ENCODE results near the gene CENPB. TPM values are rescaled to one million over a fixed set of nuclear protein-coding genes. Genes with fewer than 3 reads are reported as not detected.

Gene CENPB
- total and polyA plus RNA-seq, 3 donors from 2014 or later, result 24.8 to 44.1 (median 32.2) TPM

DNA sequence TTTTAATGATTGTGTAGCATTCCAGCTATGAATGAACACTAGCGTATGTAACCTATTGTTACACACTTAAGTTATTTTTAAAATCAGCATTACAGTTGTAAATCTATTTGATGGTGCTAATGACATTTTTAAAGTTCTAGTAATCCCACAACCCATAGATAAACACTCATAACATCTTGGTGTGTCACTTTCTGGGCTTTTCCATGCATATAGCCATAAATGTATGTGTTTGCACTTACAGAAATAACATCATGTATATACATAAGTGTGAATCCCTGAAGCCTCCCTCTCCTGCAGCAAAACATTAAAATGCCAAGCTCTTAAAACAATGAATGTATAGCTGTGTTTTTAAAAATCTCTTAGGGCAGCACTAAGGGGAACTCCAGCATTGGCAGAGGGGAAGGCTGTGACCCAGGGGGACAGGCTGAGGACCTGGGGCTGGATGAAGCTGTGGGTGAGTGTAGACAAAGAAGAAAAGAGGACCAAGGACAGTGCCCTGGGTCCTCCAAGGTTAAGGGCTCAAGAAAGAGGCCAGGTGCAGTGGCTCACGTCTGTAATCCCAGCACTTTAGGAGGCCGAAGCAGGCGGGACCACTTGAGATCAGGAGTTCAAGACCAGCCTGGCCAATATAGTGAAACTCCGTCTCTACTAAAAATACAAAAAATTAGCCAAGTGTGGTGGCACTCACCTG lies 929 bp upstream of the CENPB start:
- TF ChIP-seq, protein P1, sequence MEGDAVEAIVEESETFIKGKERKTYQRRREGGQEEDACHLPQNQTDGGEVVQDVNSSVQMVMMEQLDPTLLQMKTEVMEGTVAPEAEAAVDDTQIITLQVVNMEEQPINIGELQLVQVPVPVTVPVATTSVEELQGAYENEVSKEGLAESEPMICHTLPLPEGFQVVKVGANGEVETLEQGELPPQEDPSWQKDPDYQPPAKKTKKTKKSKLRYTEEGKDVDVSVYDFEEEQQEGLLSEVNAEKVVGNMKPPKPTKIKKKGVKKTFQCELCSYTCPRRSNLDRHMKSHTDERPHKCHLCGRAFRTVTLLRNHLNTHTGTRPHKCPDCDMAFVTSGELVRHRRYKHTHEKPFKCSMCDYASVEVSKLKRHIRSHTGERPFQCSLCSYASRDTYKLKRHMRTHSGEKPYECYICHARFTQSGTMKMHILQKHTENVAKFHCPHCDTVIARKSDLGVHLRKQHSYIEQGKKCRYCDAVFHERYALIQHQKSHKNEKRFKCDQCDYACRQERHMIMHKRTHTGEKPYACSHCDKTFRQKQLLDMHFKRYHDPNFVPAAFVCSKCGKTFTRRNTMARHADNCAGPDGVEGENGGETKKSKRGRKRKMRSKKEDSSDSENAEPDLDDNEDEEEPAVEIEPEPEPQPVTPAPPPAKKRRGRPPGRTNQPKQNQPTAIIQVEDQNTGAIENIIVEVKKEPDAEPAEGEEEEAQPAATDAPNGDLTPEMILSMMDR (IDR thresholded peaks at IDR 0.05), result no peak
- TF ChIP-seq POLR2A (IDR thresholded peaks at IDR 0.05), result no peak
- 65 to 73% methylated on average over 5 of the region's 5 CpGs for WGBS, 2 donors
- H3K36me3 ChIP-seq (ENCODE audit: low read depth, missing control alignments), result no peaks in the 10 kb centered on the region
- H3K27me3 ChIP-seq, result no peaks in the 10 kb centered on the region
- no peak overlapping the region for H3K27ac ChIP-seq
- DNase-seq, result no peak
- H3K4me1 ChIP-seq, result peaks cover 29% of the 10 kb centered on the region
- H3K9me3 ChIP-seq, result no peaks in the 10 kb centered on the region
- H3K4me3 ChIP-seq, result peak overlapping the region in 1 of 2 donors; percentile 39
- intact Hi-C loops (cut with DNase I; ENCODE audit: low total_unique reads), result loop anchor here (2.0 kb wide), 1 partner anchor 33 kb away; the partner anchor contains the start of gene AP5S1

DNA sequence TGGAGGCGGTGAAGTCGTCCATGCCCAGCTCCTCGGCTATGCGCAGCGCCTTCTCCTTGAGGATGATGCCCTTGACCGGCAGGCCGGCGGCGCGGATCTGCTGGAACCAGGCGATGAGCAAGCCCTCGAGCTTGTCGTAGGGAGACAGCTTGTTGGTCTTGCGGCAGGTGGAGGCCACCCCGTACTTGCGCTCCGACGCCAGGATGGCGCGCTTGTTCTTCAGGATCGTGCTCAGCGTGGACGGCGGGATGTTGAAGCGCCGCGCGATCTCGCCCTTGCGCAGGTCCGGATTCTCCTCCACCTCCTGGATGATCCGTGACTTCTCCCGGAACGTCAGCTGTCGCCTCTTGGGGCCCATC lies 435 bp downstream of the CENPB start:
- H3K4me3 ChIP-seq, result peak overlapping the region; percentile 58 to 63
- no peaks in the 10 kb centered on the region for H3K27me3 ChIP-seq
- DNase-seq, result peak; percentile 51
- no peak for TF ChIP-seq POLR2A (IDR thresholded peaks at IDR 0.05)
- TF ChIP-seq, protein P1 (IDR thresholded peaks at IDR 0.05), result no peak
- peak overlapping the region; percentile 42 to 74 for H3K27ac ChIP-seq
- 1% methylated on average over 24 of the region's 35 CpGs; no CpG with 5 or more reads in 1 of the 2 donors for WGBS, 2 donors
- intact Hi-C loops (cut with DNase I; ENCODE audit: low total_unique reads), result loop anchor here (2.0 kb wide), 1 partner anchor 35 kb away; the partner anchor contains the start of gene AP5S1
- no peaks in the 10 kb centered on the region for H3K9me3 ChIP-seq
- H3K36me3 ChIP-seq (ENCODE audit: low read depth, missing control alignments), result no peaks in the 10 kb centered on the region
- H3K4me1 ChIP-seq, result peaks cover 33% of the 10 kb centered on the region

DNA sequence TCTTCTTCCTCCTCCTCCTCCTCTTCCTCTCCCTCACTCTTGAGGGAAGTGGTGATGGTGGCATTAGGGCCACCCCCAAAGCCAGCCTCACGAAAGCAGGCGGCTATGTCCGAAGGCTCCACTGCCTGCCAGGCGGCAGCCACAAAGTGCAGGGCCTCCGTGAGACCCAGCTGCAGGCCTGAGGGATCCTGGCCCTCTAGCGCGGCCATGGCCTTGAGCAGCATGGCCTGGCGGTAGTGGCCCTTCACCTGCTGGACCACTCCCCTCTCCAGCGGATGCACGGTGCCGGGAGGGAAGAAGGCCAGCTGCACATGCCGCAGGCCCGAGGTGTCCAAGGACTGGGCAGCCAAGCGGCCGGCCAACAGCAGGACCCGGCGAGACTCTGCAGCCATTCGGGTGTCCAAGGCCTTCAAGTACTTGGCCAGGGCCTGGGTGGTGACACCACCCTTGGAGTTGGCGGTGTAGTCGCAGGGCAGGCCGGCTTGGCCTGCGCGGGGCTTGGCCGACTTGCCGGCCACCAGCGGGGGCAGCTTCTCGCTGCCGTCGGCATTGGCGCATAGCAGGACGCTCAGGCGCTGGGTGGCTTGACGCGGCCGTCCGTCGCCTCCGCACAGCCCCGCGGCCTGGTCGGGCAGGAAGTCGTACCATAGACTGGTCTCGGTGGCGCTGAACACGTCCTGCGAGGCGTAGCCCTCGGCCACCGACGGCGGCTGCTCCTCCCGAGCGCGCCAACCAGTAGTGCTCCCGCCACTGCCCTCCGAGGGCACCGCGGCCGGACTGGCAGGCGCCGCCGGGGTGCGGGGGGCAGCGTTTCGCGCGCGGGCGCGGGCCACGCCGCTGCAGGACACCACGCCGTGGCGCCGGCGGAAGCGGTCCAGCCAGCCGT lies 1.1 kb downstream of the CENPB start:
- H3K4me3 ChIP-seq, result peak overlapping the region; percentile 58 to 63
- H3K27ac ChIP-seq, result peak overlapping the region; percentile 42 to 74
- intact Hi-C loops (cut with DNase I; ENCODE audit: low total_unique reads), result loop anchor here (2.0 kb wide), 1 partner anchor 35 kb away; the partner anchor contains the start of gene AP5S1
- peaks cover 33% of the 10 kb centered on the region for H3K4me1 ChIP-seq
- H3K9me3 ChIP-seq, result no peaks in the 10 kb centered on the region
- WGBS, 2 donors, result 10 to 51% methylated on average over 7 to 78 of the region's 79 CpGs
- H3K27me3 ChIP-seq, result no peaks in the 10 kb centered on the region
- DNase-seq, result no peak
- TF ChIP-seq, protein P1 (IDR thresholded peaks at IDR 0.05), result no peak
- no peak for TF ChIP-seq POLR2A (IDR thresholded peaks at IDR 0.05)
- no peaks in the 10 kb centered on the region for H3K36me3 ChIP-seq (ENCODE audit: low read depth, missing control alignments)

DNA sequence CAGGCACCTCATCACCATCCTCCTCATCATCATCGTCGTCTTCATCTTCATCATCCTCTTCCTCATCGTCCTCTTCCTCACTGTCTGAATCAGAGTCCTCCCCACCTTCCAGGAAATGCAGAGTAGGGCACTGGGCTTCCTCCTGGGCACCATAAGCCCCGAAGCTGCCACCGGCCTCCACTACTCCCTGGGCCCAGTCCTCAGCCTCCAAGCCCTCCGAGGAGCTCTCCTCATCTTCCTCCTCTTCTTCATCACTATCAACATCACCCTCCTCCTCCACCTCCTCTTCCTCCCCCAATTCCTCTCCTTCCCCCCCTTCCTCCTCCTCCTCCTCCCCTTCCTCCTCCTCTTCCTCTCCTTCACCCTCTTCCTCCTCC lies 1.7 kb downstream of the CENPB start:
- Histone ChIP-seq H3K36me3 (ENCODE audit: low read depth, missing control alignments) (no peaks in the 10 kb centered on the region), H3K4me3 (peak overlapping the region in 1 of 2 donors; percentile 63), H3K27ac (no peak overlapping the region), H3K4me1 (peaks cover 33% of the 10 kb centered on the region), H3K9me3 (no peaks in the 10 kb centered on the region), H3K27me3 (no peaks in the 10 kb centered on the region)
- no peak for TF ChIP-seq POLR2A (IDR thresholded peaks at IDR 0.05)
- TF ChIP-seq, protein P1 (IDR thresholded peaks at IDR 0.05), result no peak
- intact Hi-C loops (cut with DNase I; ENCODE audit: low total_unique reads), result no loop called here
- no peak for DNase-seq
- WGBS, 2 donors, result 70 to 86% methylated on average over 6 of the region's 6 CpGs

Data from testis (tissue), 3 donors.